Fibroblast of mammary gland (primary cell): Measurements from ENCODE around the gene LIPG.

Experiments used
- DNase-seq: peaks from one replicate; pipeline ENCODE4 v3.0.0-alpha.2; 2010; ENCODE audit warnings: low read depth
- H3K4me3 ChIP-seq: 2 replicates; pipeline ENCODE4 v1.5.1; 2011; ENCODE audit warnings: low read depth, mild to moderate bottlenecking, low read length, moderate library complexity; ENCODE audit not compliant: control insufficient read depth
- TF ChIP-seq, protein P1 (sequence below): conservative IDR thresholded peaks from 2 replicates; pipeline ENCODE4 v1.5.1; 2011; ENCODE audit warnings: low read depth, low read length, inconsistent platforms; ENCODE audit not compliant: control insufficient read depth, insufficient read depth

Gene LIPG

DNA sequence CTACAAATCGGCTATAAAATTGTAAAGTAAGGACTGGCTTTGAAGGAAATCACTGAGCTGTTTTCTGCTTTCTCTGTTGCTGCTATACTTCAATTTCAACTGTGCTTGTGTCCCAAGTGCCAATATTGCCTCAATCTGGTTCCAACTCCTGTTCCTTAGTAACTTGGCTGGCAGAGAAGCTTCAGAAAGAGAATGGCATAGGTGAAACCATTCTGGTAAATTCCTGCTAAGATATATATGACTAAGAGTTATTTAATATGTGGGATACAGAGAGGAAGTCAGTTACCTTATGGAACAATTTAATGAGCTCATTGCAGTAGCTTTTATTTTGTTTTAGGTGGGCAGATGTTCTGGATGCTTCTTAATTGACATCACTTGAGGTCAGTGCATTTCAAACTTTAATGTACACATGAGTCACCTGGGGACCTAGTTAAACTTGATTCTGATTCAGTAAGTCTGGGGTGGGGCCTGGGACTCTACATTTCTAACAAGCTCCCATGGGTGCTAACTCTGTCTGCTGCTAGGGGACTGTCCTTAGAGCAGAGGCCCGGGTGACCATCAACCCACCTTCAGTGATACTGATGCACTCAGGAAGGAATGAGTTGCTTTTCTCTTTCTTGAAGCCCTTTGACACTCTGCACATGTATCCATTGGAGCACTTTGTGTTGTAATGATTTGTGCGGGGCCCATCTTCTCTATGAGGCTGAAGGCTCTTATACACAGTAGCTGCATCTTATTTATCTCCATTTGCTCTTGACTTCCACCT, 47.6 kb downstream of the LIPG start:
- TF ChIP-seq, protein P1, sequence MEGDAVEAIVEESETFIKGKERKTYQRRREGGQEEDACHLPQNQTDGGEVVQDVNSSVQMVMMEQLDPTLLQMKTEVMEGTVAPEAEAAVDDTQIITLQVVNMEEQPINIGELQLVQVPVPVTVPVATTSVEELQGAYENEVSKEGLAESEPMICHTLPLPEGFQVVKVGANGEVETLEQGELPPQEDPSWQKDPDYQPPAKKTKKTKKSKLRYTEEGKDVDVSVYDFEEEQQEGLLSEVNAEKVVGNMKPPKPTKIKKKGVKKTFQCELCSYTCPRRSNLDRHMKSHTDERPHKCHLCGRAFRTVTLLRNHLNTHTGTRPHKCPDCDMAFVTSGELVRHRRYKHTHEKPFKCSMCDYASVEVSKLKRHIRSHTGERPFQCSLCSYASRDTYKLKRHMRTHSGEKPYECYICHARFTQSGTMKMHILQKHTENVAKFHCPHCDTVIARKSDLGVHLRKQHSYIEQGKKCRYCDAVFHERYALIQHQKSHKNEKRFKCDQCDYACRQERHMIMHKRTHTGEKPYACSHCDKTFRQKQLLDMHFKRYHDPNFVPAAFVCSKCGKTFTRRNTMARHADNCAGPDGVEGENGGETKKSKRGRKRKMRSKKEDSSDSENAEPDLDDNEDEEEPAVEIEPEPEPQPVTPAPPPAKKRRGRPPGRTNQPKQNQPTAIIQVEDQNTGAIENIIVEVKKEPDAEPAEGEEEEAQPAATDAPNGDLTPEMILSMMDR: no peak
- peak; percentile 63 for DNase-seq
- no peak overlapping the region for H3K4me3 ChIP-seq

DNA sequence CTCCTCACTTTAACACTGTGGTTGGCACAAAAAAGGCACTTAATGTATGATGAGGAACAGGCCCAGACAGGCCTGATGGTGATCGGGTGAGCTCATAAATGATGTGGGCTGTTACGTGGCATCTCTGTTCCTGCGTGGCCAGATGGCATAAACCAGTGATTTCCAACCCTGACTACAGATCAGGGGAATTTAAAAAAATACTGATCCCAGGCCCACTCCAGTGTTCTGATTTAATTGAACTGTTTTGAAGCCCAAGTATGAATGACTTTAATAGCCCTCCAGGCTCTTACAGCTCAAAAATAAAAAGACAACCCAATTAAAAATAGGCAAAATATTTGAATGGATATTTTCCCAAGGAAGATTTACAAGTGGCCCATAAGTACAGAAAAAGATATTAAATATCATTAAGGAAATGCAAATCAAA, 48.2 kb downstream of the LIPG start:
- peak; percentile 34 for DNase-seq
- H3K4me3 ChIP-seq: no peak overlapping the region
- TF ChIP-seq, protein P1: no peak

DNA sequence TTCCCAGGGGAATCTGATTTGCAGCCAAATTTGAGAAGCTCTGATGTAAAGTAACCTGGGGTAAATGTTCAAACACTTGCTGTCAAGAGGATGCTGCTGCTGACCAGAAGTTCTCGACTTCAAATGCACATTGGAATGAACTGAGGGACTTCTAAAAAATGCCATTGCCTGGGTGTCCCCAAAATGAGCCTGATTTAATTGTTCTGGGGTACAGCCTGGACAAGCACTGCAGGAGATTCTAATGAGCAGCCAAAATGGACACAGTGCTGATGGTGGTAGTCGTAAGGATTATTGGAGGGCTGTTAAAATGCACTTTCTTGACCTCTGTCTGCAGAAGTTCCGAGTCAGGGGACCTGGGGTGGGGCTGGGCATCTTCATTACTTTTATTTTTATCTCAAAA, 49.5 kb downstream of the LIPG start:
- H3K4me3 ChIP-seq: no peak overlapping the region
- TF ChIP-seq, protein P1: no peak
- DNase-seq: no peak

DNA sequence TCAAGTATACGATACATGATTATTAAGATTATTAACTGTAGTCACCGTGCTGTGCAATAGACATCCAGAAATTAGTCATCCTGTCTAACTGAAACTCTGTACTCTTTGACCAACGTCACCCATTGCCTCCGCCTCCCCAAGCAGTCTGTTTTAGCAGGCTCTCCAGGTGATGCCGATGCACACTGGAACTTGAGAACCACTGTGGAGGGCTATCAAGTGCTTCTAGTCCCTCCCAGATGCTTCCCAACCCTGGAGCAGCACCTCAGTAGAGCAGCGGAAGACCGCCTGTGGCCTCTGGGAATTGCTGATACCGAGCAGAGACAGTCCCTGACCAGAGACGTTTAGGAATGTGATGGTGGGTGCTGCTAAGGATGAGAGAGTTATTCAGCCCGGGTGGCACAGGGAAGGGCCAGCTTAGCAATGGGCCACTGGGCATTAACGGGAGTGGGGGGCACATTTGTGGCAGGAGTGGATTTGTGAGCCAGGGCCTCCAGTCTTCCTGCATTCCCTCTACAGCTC, 50.7 kb downstream of the LIPG start:
- TF ChIP-seq, protein P1: no peak
- H3K4me3 ChIP-seq: no peak overlapping the region
- no peak for DNase-seq

DNA sequence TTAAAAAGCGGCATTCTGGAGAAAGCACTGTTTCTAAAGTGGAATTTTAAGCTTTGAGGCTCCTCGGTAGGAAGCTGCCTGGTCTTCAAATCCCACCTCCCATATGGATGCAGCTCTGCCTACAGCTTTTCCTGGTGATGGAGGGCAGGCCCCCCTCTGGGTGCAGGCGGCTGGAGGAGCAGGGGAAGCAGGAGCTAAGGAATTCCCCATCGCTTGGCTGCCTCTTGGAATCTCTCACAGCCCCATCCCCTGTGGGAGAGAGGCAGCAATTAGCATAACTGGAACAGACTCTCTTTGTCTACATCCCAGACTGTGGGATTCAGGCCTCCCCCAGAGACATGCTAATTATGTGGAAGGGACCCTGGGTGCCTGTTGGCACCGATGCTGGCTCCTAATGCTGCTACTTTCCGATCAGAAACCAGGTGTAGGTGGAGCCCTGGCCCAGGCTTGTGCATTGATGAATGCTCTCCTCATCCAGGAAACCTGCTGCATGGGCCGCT, 51.3 kb downstream of the LIPG start:
- no peak for DNase-seq

DNA sequence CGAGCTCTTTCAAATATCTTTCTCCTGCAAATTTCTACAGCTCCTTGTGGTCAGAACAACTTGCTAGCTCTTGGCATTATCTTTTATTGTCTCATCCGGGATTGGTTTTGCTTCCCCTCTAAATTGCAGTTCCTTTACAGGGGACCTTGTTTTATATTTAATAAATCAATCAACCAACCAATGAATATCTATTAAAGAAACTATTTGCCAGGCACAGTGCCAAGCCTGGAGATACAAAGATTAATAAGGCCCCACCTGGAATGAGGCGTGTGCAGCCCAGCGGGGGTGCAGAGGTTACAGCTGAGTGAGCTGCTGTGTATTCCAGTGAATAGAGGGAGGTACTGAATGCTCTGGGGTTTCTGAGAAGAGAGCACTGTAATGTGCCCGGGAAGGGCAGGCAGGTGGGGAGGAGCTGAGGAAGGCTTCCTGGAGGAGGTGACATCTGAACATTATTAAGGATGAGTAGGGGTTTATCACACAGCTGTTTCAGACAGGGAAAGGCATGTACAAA, 51.8 kb downstream of the LIPG start:
- DNase-seq: no peak
- TF ChIP-seq, protein P1: no peak
- no peak overlapping the region for H3K4me3 ChIP-seq

More for the DNA sequence above, 51.3 kb downstream of the LIPG start:
- TF ChIP-seq, protein P1: no peak
- H3K4me3 ChIP-seq: no peak overlapping the region
